Measurements from ENCODE around the gene MED12L. TPM values are rescaled to one million over a fixed set of nuclear protein-coding genes. Genes with fewer than 3 reads are reported as not detected.

MED12L gene
- total RNA-seq, 1 donor from 2014 or later = 1.3 TPM

GRCh38 chr3:151093905-151094304, 8.4 kb downstream of the MED12L start:
- Histone ChIP-seq H3K36me3 (ENCODE audit: control insufficient read depth, insufficient read depth, low read length) (no peaks in the 10 kb centered on the region), H3K4me3 (ENCODE audit: low read depth, low read length) (no peak overlapping the region), H3K27me3 (ENCODE audit: control insufficient read depth, insufficient read depth, low read length) (no peaks in the 10 kb centered on the region)
- DNase-seq (ENCODE audit: low read depth) = no peak
- TF ChIP-seq CTCF (IDR thresholded peaks at IDR 0.05; ENCODE audit: insufficient read depth, low read length, poor library complexity, severe bottlenecking) = no peak

GRCh38 chr3:151096716-151097115, 11.3 kb downstream of the MED12L start:
- Histone ChIP-seq H3K36me3 (ENCODE audit: control insufficient read depth, insufficient read depth, low read length) (no peaks in the 10 kb centered on the region), H3K27me3 (ENCODE audit: control insufficient read depth, insufficient read depth, low read length) (no peaks in the 10 kb centered on the region), H3K4me3 (ENCODE audit: low read depth, low read length) (no peak overlapping the region)
- no peak for DNase-seq (ENCODE audit: low read depth)
- no peak for TF ChIP-seq CTCF (IDR thresholded peaks at IDR 0.05; ENCODE audit: insufficient read depth, low read length, poor library complexity, severe bottlenecking)

- TF ChIP-seq CTCF (IDR thresholded peaks at IDR 0.05; ENCODE audit: insufficient read depth, low read length, poor library complexity, severe bottlenecking) = no peak
- DNase-seq (ENCODE audit: low read depth) = no peak
- Histone ChIP-seq H3K36me3 (ENCODE audit: control insufficient read depth, insufficient read depth, low read length) (no peaks in the 10 kb centered on the region), H3K27me3 (ENCODE audit: control insufficient read depth, insufficient read depth, low read length) (no peaks in the 10 kb centered on the region), H3K4me3 (ENCODE audit: low read depth, low read length) (no peak overlapping the region)
Observed at GRCh38 chr3:151100076-151100475, 14.6 kb downstream of the MED12L start.

- TF ChIP-seq CTCF (IDR thresholded peaks at IDR 0.05; ENCODE audit: insufficient read depth, low read length, poor library complexity, severe bottlenecking) = no peak
- H3K4me3 ChIP-seq (ENCODE audit: low read depth, low read length) = no peak overlapping the region
- H3K27me3 ChIP-seq (ENCODE audit: control insufficient read depth, insufficient read depth, low read length) = no peaks in the 10 kb centered on the region
- H3K36me3 ChIP-seq (ENCODE audit: control insufficient read depth, insufficient read depth, low read length) = no peaks in the 10 kb centered on the region
- DNase-seq (ENCODE audit: low read depth) = no peak
Observed at GRCh38 chr3:151101270-151101969, 16.0 kb downstream of the MED12L start.

GRCh38 chr3:151106311-151106710, 20.8 kb downstream of the MED12L start:
- TF ChIP-seq CTCF (IDR thresholded peaks at IDR 0.05; ENCODE audit: insufficient read depth, low read length, poor library complexity, severe bottlenecking) = no peak
- Histone ChIP-seq H3K27me3 (ENCODE audit: control insufficient read depth, insufficient read depth, low read length) (no peaks in the 10 kb centered on the region), H3K4me3 (ENCODE audit: low read depth, low read length) (no peak overlapping the region), H3K36me3 (ENCODE audit: control insufficient read depth, insufficient read depth, low read length) (no peaks in the 10 kb centered on the region)
- DNase-seq (ENCODE audit: low read depth) = no peak

GRCh38 chr3:151107177-151107576, 21.7 kb downstream of the MED12L start:
- TF ChIP-seq CTCF (IDR thresholded peaks at IDR 0.05; ENCODE audit: insufficient read depth, low read length, poor library complexity, severe bottlenecking) = no peak
- no peaks in the 10 kb centered on the region for H3K36me3 ChIP-seq (ENCODE audit: control insufficient read depth, insufficient read depth, low read length)
- no peaks in the 10 kb centered on the region for H3K27me3 ChIP-seq (ENCODE audit: control insufficient read depth, insufficient read depth, low read length)
- H3K4me3 ChIP-seq (ENCODE audit: low read depth, low read length) = no peak overlapping the region
- DNase-seq (ENCODE audit: low read depth) = no peak

Data from kidney epithelial cell (primary cell).